Measurements from ENCODE around the gene SHANK2. TPM values are rescaled to one million over a fixed set of nuclear protein-coding genes. Genes with fewer than 3 reads are reported as not detected.

SHANK2 gene
- total RNA-seq, 1 donor from 2014 or later = 0.20 TPM

DNA sequence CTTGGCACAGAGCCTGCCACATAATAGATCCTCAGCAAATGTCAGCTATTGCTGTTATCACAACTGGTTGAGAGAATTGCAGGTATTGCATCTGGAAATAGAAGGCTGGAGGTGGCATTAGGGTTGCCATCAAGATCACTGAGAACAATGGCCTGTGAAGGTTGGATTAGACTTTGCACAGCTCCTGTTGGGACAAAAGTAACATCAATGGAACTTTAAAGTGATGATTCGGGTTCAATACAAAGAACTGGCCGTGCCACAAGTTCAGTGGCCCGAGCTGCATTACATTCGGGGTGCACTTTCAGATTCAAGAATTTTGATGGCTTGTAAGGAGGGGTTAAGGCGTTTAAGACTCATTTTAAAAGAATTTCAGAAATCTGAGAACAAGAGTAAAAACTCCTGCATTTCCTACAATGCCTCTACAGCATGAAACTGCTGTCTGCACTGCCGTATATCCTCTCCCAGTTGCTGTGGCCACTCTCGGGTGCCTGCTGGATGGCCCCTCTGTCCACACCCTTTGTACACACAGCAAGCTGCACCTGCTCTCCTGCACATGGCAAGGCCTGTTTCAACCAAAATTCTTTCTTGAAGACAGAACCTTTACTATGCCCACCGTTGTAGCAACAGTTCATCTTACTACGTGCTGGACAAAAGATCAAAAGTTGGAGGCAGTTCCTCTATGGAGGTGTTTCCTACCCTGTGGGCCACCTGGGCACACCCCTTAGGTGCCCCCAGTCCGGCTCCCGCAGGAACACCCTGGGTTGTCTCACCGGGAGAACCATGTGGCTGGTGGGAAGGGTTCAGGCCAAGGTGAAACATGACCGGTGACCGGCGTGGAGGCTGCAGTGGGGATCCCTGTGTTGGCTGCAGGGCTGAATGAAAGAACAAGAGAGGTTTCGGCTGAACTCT lies 17.5 kb upstream of the SHANK2 start:
- no peak for DNase-seq (ENCODE audit: low read depth in 2 of 2)

DNA sequence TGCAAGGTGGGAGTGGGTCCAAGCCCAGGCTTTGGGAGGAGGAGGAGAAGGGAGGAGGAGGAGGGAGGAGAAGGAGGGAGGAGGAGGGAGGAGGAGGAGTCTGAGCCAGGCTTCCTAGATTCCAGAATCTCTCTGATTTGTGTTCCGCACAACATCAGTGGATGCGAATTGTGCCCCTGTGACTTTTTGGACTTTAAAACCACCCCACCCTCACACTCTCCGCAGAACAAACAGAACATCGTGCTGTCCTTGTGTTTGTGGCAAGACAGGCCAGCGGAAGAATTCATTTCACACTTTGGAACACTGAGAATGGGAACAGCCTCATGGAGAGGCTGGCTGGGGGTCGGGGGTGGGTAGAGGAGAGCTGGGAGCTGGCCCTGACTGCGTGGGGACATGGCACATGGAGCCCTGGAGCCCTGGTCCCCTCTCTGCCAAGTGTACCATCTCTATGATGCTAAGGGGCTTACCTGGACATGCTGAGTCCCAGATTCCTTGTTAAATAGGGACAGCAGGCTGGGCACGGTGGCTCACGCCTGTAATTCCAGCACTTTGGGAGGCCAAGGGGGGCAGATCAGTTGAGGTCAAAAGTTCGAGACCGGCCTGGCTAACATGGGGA lies 16.4 kb upstream of the SHANK2 start:
- DNase-seq (ENCODE audit: low read depth in 2 of 2) = no peak

DNA sequence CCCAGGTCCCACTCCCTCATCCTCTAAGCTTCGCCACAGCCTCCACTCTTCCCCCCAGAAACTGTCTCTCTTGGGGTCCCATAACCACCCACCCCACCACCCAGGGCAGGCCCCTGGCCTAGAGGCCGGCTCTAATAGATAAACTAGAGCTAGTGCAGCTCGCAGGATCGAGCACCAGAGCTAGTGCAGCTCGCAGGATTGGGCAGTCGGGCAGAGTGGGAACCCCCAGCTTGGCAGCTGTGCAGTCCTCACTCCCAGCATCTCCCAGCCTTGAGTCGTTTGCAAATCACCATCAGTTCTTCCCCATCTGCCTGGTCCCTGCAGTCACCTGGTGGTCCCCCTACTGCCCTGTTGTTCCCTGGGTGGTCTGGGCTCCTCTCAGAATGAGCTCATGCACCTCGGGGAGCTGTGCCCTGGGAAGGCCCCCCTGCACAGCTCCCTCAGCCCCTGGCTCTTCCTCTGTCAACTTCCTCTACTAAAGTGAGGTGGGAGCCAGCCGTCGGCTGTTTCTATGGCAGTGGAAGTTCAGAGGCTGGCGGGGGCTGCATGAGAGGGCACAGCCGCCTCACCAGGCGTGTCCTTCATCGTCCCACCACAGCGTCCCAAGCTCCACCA lies 15.5 kb upstream of the SHANK2 start:
- no peak for DNase-seq (ENCODE audit: low read depth in 2 of 2)

DNA sequence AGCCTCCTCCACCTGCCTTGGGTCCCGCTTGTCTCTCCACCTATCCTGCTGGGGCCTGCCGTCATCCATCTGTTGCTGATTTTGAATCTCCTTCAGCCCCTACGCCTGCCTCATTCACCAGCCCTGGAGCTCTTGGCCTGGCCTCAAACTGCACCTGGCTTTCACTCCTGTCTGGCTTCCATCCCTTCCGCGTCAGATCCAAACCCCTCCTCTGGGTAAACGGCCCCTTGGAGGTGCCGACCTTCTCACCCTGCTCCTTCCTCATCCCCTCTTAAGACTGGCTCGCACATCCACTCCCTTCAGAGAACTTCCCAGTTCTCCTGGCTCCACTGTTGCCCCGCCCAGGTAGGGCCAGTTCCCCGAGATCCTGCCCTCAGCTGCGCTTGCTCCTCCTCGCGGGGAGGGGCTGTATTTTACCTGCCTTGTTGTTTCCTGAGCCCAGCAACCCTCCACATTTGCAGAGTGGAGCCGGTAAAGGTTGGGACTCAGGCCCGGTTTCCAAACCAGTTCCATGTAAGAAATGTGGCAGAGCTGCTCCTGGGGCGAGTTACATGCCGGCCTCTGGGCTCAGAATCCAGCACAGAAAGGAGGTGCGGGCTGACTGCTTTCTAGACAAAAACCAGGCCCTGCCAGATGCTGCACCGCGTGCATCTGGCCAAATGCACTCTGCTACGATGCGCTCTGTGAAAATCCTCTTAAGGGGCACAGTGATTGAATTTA lies 13.9 kb upstream of the SHANK2 start:
- no peak for DNase-seq (ENCODE audit: low read depth in 2 of 2)

DNA sequence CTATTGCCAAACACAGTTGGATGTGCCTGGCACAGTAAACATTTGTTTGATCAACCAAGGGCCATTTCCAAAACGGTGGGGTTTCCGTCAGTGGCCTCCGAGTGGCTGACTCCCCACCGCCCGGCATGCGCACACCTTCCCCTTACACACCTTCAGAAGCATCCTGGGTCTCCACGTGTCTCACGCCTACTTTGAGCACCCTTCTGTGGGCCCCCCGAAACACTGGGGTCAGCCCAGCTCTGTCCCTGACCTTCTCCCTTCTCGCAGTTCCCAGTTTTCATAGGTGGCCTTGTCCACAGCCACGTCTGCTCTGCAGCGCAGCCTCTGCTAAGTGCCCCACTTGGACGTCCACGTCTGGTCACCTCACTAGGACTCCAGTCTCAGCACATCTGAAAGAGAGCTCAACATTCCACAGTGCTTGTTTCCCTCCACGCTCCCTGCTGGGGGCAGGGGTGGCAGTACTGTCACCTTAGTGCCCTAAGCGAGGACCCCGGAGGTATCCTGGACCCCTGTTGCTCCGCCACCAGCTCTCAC lies 13.2 kb upstream of the SHANK2 start:
- DNase-seq (ENCODE audit: low read depth in 2 of 2) = no peak

DNA sequence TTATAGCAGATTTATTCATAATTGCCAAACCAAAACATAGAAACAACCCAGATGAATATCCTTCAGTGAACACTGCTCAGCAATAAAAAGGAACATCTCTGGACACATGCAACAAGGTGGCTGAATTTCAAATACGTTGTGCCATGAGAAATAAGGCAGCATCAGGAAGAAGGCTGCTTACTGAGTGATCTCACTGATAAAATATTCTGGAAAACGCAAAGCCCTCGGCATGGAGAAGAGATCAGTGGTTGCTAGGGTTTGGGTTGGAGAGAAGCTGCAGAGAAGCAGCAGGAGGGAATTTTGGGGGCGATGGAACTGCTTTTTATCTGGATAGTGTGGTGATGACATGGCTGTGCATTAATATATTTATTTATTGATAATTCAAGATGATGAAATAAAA lies 11.0 kb upstream of the SHANK2 start:
- DNase-seq (ENCODE audit: low read depth in 2 of 2) = no peak

DNA sequence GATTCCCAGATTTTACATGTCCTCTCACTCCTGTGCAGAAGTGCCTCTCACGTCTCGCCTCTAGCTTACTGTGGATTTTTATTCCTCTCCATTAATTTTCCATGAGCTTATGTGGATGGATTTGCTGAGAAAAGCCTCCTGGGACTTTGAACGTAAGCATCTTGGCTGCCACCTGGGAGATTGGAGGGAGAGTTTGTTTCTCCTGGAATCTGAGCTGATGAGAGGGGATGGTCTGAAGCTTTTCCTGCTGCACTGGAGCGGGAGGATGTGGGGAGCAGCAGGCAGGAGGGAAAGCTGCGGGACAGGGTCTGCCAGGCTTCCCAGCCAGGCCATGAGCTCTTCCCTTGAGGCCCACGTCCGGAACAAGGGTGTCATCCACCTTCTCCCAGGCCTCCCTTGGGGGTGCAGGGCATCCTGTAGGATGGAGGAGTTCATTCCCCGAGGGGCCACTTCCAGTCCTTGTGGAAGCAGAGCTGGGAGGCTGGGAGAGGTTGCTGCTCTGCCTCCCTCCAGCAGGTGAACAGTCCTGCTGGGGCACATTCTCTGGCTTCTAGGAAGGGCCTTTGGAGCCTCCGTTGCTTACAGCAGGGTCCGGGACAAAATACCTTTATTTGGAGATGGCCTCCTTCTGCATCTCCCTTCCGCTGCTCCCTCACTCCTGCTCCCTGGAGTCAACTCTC lies 3.6 kb upstream of the SHANK2 start:
- no peak for DNase-seq (ENCODE audit: low read depth in 2 of 2)

DNA sequence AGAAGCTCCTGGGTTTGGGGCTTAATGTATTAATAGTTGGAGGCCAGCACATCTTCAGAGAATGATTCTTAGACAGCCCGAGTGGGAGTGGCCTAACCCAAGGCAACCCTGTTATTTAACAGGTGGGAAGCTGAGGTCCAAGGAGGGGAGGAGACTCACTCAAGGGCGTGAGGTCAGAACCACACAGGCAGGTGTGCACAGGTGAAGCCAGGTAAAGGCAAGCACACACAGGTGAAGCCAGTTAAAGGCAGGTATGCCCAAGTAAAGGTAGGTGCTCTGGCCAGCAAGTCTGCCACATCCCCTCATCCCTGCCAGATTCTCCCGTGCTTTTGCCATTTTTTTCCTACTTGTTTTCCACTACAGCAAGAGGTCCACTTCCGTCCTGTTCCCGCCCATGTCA lies 2.9 kb upstream of the SHANK2 start:
- DNase-seq (ENCODE audit: low read depth in 2 of 2) = no peak

DNA sequence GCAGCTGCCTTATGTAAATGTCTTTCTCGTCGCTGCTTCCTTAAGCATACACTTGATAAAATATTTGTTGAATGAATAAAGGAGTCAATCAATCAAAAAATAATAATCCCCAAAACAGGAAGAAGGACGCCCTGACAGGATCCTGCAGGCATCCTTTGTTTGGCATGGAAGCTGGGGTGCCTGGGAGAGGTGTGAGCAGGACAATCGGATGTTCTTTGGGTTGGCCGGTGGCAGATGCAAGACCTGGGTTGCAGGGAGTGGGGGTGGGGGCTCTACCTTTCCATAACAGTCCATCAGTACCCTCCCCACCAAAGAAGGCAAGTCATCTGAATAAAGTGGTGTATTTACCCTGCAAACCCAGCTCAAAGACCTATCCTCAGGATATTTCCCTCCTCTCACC lies 1.4 kb upstream of the SHANK2 start:
- DNase-seq (ENCODE audit: low read depth in 2 of 2) = no peak

DNA sequence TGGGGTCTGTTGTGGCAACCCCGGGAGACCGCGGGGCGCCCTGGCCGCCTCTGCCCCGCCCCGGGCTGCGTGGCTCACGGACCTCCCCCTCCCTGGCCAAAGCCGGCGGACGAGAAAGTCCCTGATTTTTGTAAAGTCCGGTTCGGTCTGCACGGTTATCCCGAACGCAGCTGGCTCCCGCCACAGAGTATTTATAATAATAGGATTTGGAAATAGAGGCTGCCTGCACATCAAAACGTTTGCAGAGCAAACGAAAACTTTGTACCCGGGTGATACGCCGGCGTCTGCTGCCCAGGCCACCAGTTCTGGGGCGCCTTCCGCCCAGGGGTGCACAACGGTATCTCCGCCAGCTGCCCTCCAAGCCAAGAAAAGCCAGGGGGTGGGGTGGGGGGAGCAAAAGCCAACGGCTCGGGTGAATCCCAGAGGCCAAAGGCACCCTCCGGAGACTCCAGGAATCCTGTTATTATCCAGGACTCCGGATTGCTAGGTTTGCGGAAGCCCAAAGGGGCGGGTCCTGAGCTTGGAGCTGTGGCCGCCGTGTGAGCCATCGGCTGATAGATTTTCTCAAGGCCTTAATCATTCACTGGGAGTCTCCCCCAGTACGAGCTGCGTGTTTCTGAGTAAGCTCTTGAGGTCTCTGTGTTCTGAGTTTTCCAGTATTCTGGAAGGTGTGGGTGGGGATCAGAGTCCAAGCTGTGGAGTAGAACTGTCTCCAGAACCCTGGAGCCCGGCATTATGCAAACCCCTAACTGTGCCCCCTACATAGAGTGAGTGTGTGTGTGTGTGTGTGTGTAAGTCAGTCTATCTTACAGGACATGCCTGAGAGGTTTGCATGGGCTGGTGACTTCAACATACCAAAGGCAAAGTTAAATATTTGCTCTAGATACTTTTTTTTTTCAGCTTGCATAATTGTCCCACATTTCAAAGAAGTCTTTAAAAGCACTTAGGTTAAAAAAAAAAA lies 673 bp upstream of the SHANK2 start:
- no peak for DNase-seq (ENCODE audit: low read depth in 2 of 2)

DNA sequence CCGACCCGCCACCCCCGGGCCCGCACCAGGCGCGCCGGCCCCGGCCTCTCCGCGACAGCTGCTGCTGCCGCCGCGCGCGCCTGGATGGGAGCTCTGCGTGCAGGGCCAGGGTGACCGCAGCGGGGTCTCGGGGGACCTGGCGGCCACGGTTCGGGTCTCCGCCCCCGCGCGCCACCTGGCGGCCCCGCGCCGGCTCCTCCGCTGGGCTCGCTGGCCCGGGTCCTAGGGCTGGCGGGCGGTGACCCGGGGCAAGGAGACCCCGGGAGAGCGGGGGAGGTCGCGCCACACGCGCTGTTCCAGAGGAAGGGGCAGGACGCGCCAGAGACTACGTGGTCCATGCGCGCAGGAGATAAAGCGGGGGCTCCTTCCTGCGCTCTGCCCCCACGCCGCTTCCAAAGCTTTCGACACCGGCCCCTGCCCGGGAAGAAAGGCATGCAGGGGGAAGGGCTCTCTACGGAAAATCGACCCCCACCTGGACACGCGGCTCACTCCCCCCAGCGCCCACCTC lies 562 bp downstream of the SHANK2 start:
- DNase-seq (ENCODE audit: low read depth in 2 of 2) = no peak

DNA sequence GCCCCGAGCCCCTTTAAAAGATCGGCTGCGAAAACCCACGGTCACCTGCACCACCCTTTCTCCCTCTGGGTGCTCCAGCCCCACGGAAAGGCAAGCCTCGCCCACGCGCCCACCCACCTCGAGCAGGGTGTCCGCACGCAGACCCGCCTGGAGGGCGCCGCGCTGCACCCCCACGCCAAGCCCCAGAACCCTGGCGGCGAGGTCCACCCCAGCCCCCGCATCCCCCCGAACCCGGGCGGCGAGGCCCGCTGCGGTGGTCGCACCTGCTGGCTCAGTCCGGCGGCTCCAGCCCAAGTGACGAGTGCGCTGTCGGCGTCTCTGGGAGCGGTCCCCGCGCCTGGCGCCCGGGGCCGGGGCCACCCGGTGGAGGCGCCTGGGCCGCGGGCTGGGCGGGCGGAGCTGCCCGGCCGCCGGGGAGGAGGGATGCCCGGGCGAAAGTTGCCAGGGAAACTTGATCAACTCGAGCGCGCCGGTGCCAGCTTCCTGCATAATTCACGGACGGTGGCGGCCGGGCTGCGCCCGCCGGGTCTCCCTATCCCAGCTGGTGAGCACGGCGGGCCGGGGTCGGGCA lies 1.1 kb downstream of the SHANK2 start:
- no peak for DNase-seq (ENCODE audit: low read depth in 2 of 2)

DNA sequence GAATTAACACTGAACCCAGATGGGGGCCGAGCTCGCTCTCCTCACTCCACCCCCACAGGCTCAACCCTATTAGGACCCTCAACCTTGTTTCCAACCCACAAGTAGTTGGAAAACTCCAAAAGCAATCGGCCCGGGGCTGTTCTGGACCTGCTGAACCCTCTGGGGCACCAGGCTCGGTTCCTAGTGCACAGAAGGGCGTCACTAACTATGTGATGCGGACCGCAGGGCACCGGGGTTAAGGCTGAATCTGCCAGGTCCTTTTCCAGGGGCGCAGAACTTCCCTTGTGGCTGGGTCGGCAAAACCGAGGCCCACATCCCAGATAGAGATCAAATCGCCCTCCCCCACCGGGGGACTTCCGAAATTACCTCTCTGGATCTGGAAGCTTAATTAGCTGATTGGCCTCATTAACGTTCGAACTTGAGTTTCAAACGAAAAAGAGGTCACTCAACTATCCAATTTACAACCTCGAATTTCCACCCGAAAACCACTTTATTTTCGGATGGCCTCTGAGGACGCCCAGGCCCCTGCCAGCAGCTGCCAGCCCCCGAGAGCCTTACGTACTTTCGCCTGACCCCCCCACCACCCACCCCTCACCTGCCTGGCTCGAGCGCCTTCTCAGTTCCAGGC lies 1.7 kb downstream of the SHANK2 start:
- no peak for DNase-seq (ENCODE audit: low read depth in 2 of 2)

DNA sequence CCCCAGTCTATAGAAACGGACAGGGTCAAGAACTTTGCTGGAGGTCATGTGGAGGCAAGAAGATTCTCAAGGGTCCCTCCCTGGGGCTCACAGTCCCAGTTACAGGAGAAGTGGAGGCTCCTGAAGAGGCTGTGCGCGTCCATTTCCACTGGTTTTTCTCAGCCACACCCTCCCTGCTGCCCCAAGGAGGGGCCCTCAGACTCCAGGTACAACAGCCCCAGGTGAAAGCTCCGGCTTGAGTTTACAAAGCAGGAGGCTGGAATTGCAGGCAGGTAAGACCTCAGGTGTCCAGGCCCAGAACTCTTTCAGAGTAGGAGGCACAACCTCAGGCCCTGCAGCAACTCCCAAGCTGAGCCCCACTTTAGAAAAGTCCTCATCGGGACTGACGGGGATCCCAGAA lies 3.1 kb downstream of the SHANK2 start:
- DNase-seq (ENCODE audit: low read depth in 2 of 2) = no peak

DNA sequence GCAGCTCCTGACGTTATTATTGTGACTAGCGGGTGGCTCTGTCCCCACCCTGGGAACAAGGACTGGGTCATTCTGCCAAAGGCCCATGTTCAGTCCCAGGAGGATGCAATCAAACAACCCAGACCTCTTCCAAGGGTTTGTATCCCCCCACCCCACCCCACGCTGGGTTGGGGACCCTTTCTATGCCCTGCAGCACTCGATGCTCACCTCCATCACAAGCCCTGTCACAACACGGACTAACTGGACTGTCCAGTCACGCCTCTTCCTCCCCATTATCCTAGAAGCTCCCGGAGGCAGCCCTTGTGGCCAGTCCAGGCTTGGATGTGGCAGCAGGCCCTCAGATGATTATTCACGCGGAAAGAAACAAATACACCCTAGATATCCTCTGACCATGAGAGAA lies 3.7 kb downstream of the SHANK2 start:
- no peak for DNase-seq (ENCODE audit: low read depth in 2 of 2)

DNA sequence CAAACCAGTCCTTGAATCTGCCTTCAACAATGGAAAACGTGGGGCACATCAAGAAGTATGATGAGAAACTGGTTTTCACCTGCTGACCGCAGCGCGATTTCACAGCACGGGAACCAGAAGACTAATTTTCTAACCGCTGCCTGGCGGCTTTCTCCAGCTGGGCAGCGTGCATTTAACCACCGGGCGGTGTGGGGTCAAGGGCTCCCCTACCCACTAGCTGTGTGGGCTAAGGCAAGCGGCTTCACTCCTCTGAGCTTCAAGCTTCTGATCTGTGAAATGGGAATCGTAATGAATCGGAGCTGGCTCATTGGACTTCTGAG lies 4.2 kb downstream of the SHANK2 start:
- no peak for DNase-seq (ENCODE audit: low read depth in 2 of 2)

DNA sequence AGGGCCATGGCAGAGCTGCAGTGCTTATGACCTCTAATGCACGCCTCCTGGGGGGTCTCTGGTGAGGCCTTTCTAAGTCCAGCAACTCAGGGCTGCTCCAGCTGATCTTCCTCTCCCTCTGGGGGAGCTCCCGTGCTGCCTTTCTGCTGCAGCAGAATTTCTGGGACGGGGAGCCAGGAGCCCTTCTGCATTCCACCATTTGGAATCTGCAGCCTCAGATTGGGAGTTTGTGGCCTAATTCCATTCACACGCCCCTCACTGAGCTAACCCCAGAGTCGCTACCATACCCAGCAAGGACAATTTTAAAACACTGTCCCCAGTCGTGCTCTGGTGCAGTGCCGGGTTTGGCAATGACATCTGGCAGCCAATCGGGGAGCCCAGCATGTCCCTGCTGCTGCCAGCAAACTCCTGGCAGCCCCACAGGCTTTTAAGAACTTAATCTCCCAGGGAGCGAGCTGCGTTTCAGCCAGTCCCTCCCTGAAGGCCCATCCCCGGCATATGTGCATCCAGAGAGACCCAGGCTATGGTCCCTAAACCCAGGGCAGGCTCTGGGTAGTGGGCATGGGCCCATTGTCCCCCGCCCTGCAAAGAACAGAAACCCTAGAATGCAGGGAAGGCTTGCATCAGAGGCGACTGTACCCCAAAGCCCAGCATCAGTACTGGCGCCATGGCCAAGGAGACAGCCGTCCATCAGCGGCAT lies 4.7 kb downstream of the SHANK2 start:
- no peak for DNase-seq (ENCODE audit: low read depth in 2 of 2)

DNA sequence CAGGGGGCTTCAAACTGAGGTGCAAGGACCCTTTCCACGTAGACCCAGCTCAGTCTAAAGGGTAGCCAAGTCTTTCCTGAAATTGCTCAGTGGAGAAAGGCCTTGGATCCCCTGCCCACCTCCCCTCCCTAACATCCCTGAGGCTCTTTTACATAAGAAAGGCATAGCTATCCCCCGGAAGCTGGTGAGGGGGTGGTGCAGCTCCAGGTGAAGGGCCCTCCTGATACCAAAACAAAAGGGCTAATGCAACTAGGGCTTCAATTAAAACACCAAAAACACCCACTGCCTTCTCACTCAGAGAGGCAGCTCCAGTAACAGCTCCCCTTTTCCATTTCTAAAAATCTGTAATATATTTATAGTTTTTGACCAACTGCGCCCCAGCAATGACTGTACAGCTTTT lies 5.8 kb downstream of the SHANK2 start:
- no peak for DNase-seq (ENCODE audit: low read depth in 2 of 2)
